Stimulated activated CD4-positive, alpha-beta T cell treated with anti-CD3 and anti-CD28 coated beads, Interleukin-15, amount 100 ng/mL, for 24 hours (primary cell): Measurements from ENCODE around the gene WNT11.

Source experiments
- DNase-seq: peaks from one replicate; pipeline ENCODE4 v3.0.0-alpha.2; 2020

Gene WNT11

GRCh38 chr11:76217653-76218160 is 11.4 kb upstream of the WNT11 start:
- DNase-seq, result no peak

- DNase-seq, result no peak
These were observed 10.4 kb upstream of the WNT11 start for GRCh38 chr11:76216536-76217325.

- DNase-seq, result no peak
These were observed 9.6 kb upstream of the WNT11 start for GRCh38 chr11:76215941-76216340.

- DNase-seq, result no peak
These were observed 8.8 kb upstream of the WNT11 start for GRCh38 chr11:76214968-76215548.

GRCh38 chr11:76214186-76214585 is 7.9 kb upstream of the WNT11 start:
- no peak for DNase-seq

GRCh38 chr11:76212086-76213035 is 6.1 kb upstream of the WNT11 start:
- DNase-seq, result no peak

GRCh38 chr11:76210931-76211851 is 4.9 kb upstream of the WNT11 start:
- DNase-seq, result no peak

GRCh38 chr11:76209973-76210930 is 4.0 kb upstream of the WNT11 start:
- peak; percentile 30 for DNase-seq

- DNase-seq, result peak; percentile 50
These were observed 3.2 kb upstream of the WNT11 start for GRCh38 chr11:76209375-76209972.

GRCh38 chr11:76208438-76209374 is 2.4 kb upstream of the WNT11 start:
- peak; percentile 84 for DNase-seq

- DNase-seq, result peak; percentile 83
These were observed 1.5 kb upstream of the WNT11 start for GRCh38 chr11:76207642-76208401.

- DNase-seq, result no peak
These were observed 300 bp downstream of the WNT11 start for GRCh38 chr11:76206077-76206326.

GRCh38 chr11:76205252-76206076 is 838 bp downstream of the WNT11 start:
- DNase-seq, result no peak

GRCh38 chr11:76203937-76204336 is 2.4 kb downstream of the WNT11 start:
- no peak for DNase-seq

GRCh38 chr11:76203131-76203925 is 3.0 kb downstream of the WNT11 start:
- DNase-seq, result no peak

- no peak for DNase-seq
These were observed 4.5 kb downstream of the WNT11 start for GRCh38 chr11:76201672-76202412.
